Ovary (tissue), 9 donors: Measurements from ENCODE around the gene EHMT1. TPM values are rescaled to one million over a fixed set of nuclear protein-coding genes. Genes with fewer than 3 reads are reported as not detected.

Experiments used
- DNase-seq, 5 donors: peaks; one replicate each; pipeline ENCODE4 v3.0.0-alpha.2; 2019 to 2020
- H3K27ac ChIP-seq, 2 donors: fragments of 200-600 bp; one replicate each; pipeline versions ENCODE4 v1.5.1 to v1.8.0; 2019 to 2022
- H3K27me3 ChIP-seq: fragments of 200-600 bp; one replicate; pipeline ENCODE4 v1.8.0; 2022
- H3K36me3 ChIP-seq: fragments of 200-600 bp; sonication (generic); one replicate; pipeline ENCODE4 v1.5.1; 2019
- H3K4me1 ChIP-seq: one replicate; pipeline ENCODE4 v1.8.1; 2013; ENCODE audit warnings: mild to moderate bottlenecking, moderate library complexity; ENCODE audit not compliant: insufficient read depth
- H3K4me3 ChIP-seq: fragments of 200-600 bp; sonication (generic); one replicate; pipeline ENCODE4 v1.5.1; 2017
- H3K9me3 ChIP-seq, 2 donors: fragments of 200-600 bp in 1 of 2; sonication (generic) in 1 of 2; one replicate each; pipeline versions ENCODE4 v1.5.1 to v1.8.1; 2013 to 2019; ENCODE audit warnings: mild to moderate bottlenecking in 1 of 2, moderate library complexity in 1 of 2
- CTCF ChIP-seq, 3 donors: fragments of 450-650 bp in 2 of 3; fragments of 200-600 bp in 1 of 3; IDR thresholded peaks; one replicate each; pipeline versions ENCODE4 v1.5.1 to v1.8.0; 2016 to 2022; ENCODE audit warnings: antibody characterized with exemption in 3 of 3, mild to moderate bottlenecking in 1 of 3
- EP300 ChIP-seq: sonication (generic); formaldehyde crosslinking; IDR thresholded peaks from one replicate; pipeline ENCODE4 v1.6.1; 2017; ENCODE audit warnings: antibody characterized with exemption
- POLR2A ChIP-seq: fragments of 450-650 bp; IDR thresholded peaks from one replicate; pipeline ENCODE4 v1.6.1; 2017; ENCODE audit warnings: antibody characterized with exemption, mild to moderate bottlenecking, moderate library complexity
- WGBS, 3 donors: extraction: QIAGEN DNeasy Blood & Tissue Kit in 1 of 3; methylation state at CpG; one replicate each; pipeline versions ENCODE4 v1.1.5 to v1.1.7; 2013 to 2017; 5-methylcytosine and 5-hydroxymethylcytosine counted together
- intact Hi-C, 4 donors: fragments of 100-400 bp; cut with DNase I; formaldehyde crosslinking; loops; one replicate each; pipeline versions ENCODE4 v1.11.0 to v1.15.1; 2022 to 2023
- polyA plus RNA-seq, 2 donors: library from polyadenylated mRNA; stranded (reverse); fragments of 200-250 nt in 1 of 2; fragments of 350-450 nt in 1 of 2; fragmentation: Illumina TruSeq in 1 of 2; extraction: RNeasy Lipid Tissue Mini Kit (QIAGEN cat#74804) in 1 of 2; gene quantifications; one replicate each; pipeline ENCODE4 v1.2.3, GENCODE V29; 2013 to 2014
- total RNA-seq, 7 donors: library from RNA; depleted of rRNA in 2 of 7; stranded (reverse); fragments of >200 nt in 2 of 7; fragmentation: NEBNext Ultra II Directional in 3 of 7; extraction: Animal tissue kit (Norgen Biotek cat#: 25700) in 3 of 7; gene quantifications; one replicate each; pipeline versions ENCODE4 v1.1.0 to v1.2.4, GENCODE V29; 2016 to 2023
- donor health status: DM: no; HTN: no; CAD: no; lungs with moderate emphysema.
- donor health status: DM: no; HTN: no; CAD: no.
- donor health status: Bipolar disorder and iron deficiency.
- donor health status: DM: yes; HTN: yes; CAD: no.
- donor health status: DM: no; HTN: no; CAD: no.
- donor health status: DM: yes; HTN: yes; CAD: no.

The EHMT1 gene
- total and polyA plus RNA-seq, 9 donors: 40.8 to 98.5 (median 77.9) TPM

DNA sequence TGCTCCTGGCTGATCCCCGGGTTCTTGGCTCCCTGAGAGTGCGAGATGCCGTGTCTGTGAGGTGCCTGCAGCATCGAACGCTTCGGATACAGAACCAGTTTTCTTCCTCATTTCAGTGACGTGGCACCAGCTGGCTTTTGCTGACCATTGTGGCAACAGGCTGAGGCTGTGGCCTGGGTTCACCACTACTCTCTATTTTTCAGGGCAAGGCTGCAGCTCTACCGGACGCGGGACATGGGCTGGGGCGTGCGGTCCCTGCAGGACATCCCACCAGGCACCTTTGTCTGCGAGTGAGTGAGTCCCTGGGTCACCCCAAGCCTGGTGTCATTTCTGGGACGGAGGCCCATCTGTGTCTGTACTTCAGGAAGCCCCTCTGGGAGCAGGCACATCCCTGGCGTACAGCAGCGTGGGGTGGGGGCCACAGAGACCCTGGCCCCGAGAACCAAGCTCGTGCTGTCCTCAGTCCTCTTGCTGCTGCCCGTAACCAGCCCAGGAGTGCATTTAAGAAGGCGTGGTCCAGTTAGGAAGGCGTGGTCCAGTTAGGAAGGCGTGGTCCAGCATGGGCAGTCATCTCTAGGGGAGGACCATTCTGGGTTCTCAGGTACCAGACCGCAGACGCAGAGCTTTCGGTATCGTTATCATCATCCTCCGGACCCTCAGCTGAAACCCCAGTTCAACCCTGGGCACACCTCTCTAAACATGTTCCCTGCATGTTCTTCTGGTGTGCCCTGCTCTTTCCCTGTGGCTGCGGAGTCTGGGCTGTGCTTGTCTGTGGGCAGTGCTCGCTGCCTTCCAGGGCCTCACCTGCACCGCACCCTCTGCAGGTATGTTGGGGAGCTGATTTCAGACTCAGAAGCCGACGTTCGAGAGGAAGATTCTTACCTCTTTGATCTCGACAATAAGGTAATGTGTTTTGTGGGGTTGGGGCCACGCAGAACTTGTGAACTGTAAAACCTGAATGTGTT is 198.7 kb downstream of the EHMT1 start:
- H3K27me3 ChIP-seq: no peaks in the 10 kb centered on the region

DNA sequence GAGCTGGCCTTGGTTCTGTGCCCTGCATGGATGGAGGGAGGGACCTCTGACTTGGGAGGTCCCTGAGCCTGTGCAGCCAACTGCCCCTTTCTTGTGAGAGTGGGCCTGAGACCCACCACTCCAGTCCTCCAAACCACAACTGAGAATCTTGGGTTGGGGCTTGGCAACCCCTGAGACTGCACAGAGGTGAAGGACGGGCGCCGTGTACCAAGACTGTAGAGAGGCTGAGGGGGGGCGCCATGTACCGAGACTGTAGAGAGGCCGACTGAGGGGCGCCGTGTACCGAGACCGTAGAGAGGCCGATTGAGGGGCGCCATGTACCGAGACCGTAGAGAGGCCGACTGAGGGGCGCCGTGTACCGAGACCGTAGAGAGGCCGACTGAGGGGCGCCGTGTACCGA is 199.5 kb downstream of the EHMT1 start:
- DNase-seq: no peak
- H3K36me3 ChIP-seq: no peaks in the 10 kb centered on the region
- WGBS, 3 donors: 88 to 99% (median 92%) methylated on average over 14 to 18 of the region's 23 CpGs

More for the DNA sequence above, 198.7 kb downstream of the EHMT1 start:
- intact Hi-C loops: no loop called here
- Histone ChIP-seq H3K27ac (no peak overlapping the region), H3K4me1 (no peaks in the 10 kb centered on the region), H3K4me3 (no peak overlapping the region), H3K9me3 (peaks cover 0 to 3% of the 10 kb centered on the region in 2 donors), H3K36me3 (no peaks in the 10 kb centered on the region)
- 96 to 98% (median 98%) methylated on average over 35 of the region's 35 CpGs for WGBS, 3 donors
- no peak for TF ChIP-seq EP300
- no peak for TF ChIP-seq CTCF (IDR thresholded peaks at IDR 0.05)
- TF ChIP-seq POLR2A: no peak
- DNase-seq: no peak

GRCh38 chr9:137820161-137820855 is 201.5 kb downstream of the EHMT1 start:
- no peaks in the 10 kb centered on the region for H3K36me3 ChIP-seq

More for the DNA sequence above, 199.5 kb downstream of the EHMT1 start:
- Histone ChIP-seq H3K9me3 (peaks cover 0 to 3% of the 10 kb centered on the region in 2 donors), H3K4me3 (no peak overlapping the region), H3K27ac (no peak overlapping the region), H3K4me1 (no peaks in the 10 kb centered on the region), H3K27me3 (no peaks in the 10 kb centered on the region)
- intact Hi-C loops: no loop called here
- no peak for TF ChIP-seq POLR2A
- TF ChIP-seq CTCF (IDR thresholded peaks at IDR 0.05): no peak
- TF ChIP-seq EP300: no peak

More at GRCh38 chr9:137820161-137820855, 201.5 kb downstream of the EHMT1 start:
- TF ChIP-seq EP300: no peak
- TF ChIP-seq CTCF (IDR thresholded peaks at IDR 0.05): no peak
- TF ChIP-seq POLR2A: no peak
- H3K4me1 ChIP-seq: no peaks in the 10 kb centered on the region
- peaks cover 0 to 3% of the 10 kb centered on the region in 2 donors for H3K9me3 ChIP-seq
- intact Hi-C loops: no loop called here
- no peak for DNase-seq
- 96 to 97% (median 96%) methylated on average over 11 of the region's 11 CpGs for WGBS, 3 donors
- H3K4me3 ChIP-seq: no peak overlapping the region
- no peak overlapping the region for H3K27ac ChIP-seq
- H3K27me3 ChIP-seq: no peaks in the 10 kb centered on the region
